H1 (cell line): ENCODE measurements around the gene ANKS1A. TPM values are rescaled to one million over a fixed set of nuclear protein-coding genes. Genes with fewer than 3 reads are reported as not detected.
"Not testable (repeated sequence)": the region's sequence is repeated elsewhere in the genome, so short reads cannot be mapped to it uniquely, and the experiment has no call there.

Experiments
- CTCF ChIA-PET: fragments of 300-600 bp; sonication (Branson Sonifier 250); formaldehyde crosslinking; loops from one replicate; lab custom pipeline; 2021; ENCODE audit not compliant: partially characterized antibody; lab: Charles Lee
- POLR2A ChIA-PET: fragments of 300-600 bp; sonication (Branson Sonifier 250); formaldehyde crosslinking; loops from one replicate; lab custom pipeline; 2021; ENCODE audit warnings: inconsistent platforms; ENCODE audit not compliant: partially characterized antibody; lab: Charles Lee
- DNase-seq, 2 experiments: peaks; one replicate each; pipeline versions ENCODE4 v3.0.0 to v3.0.0-alpha.2; 2010 to 2022; ENCODE audit warnings: low spot score in 2 of 2, low read depth in 1 of 2, mixed read lengths in 1 of 2
- FAIRE-seq: peaks from 2 replicates; lab custom pipeline; 2011; peaks lifted over from hg19 to GRCh38; lab: Jason Lieb, UNC
- H2AFZ ChIP-seq: 2 replicates; pipeline ENCODE4 v1.8.1; 2012; ENCODE audit warnings: low read length, inconsistent platforms
- H2AK5ac ChIP-seq: 2 replicates; pipeline ENCODE4 v1.6.1; 2013; ENCODE audit warnings: low read depth, low read length
- H2BK120ac ChIP-seq: replicated peaks from 2 replicates; pipeline ENCODE3; 2013; ENCODE audit warnings: low read depth, low read length, inconsistent platforms
- H2BK12ac ChIP-seq: 2 replicates; pipeline ENCODE4 v1.6.1; 2013; ENCODE audit warnings: low read depth, low read length
- H2BK15ac ChIP-seq: 2 replicates; pipeline ENCODE4 v1.6.1; 2013; ENCODE audit warnings: low read length
- H2BK20ac ChIP-seq: 2 replicates; pipeline ENCODE4 v1.6.1; 2013; ENCODE audit warnings: low read length
- H2BK5ac ChIP-seq: 2 replicates; pipeline ENCODE4 v1.6.1; 2013; ENCODE audit warnings: low read depth, low read length
- H3K14ac ChIP-seq: 2 replicates; pipeline ENCODE4 v1.6.1; 2013; ENCODE audit warnings: inconsistent platforms; ENCODE audit not compliant: insufficient read length
- H3K18ac ChIP-seq: 2 replicates; pipeline ENCODE4 v1.6.1; 2013; ENCODE audit warnings: low read length; ENCODE audit errors: extremely low read depth
- H3K23ac ChIP-seq: 2 replicates; pipeline ENCODE4 v1.6.1; 2013; ENCODE audit warnings: inconsistent platforms; ENCODE audit not compliant: insufficient read length
- H3K23me2 ChIP-seq: 2 replicates; pipeline ENCODE4 v1.6.1; 2013; ENCODE audit warnings: low read depth, low read length
- H3K27ac ChIP-seq: 2 replicates; pipeline ENCODE4 v1.6.1; 2011; ENCODE audit warnings: low read depth, low read length, inconsistent platforms
- H3K27me3 ChIP-seq, 4 experiments: replicated peaks in 1 of 4; 1 replicate in 1 of 4; 2 replicates in 3 of 4; pipeline versions ENCODE4 v1.6.1 to v1.8.1; 2011 to 2013; ENCODE audit warnings: low read length in 3 of 4, mild to moderate bottlenecking in 3 of 4, inconsistent platforms in 2 of 4, mixed read lengths in 2 of 4, moderate library complexity in 1 of 4; ENCODE audit not compliant: control insufficient read depth in 3 of 4, insufficient read depth in 3 of 4; ENCODE audit errors: extremely low read depth in 1 of 4
- H3K36me3 ChIP-seq, 4 experiments: 2 replicates each; pipeline versions ENCODE4 v1.6.1 to v1.8.1; 2011 to 2013; ENCODE audit warnings: mild to moderate bottlenecking in 4 of 4, low read length in 3 of 4, moderate library complexity in 2 of 4, control low read depth in 1 of 4, inconsistent platforms in 1 of 4; ENCODE audit not compliant: insufficient read depth in 4 of 4, control insufficient read depth in 2 of 4
- H3K4ac ChIP-seq: replicated peaks from 2 replicates; pipeline ENCODE3; 2013; ENCODE audit warnings: low read length, low read depth, mixed read lengths, inconsistent platforms; ENCODE audit not compliant: insufficient read length
- H3K4me1 ChIP-seq, 4 experiments: replicated peaks in 1 of 4; 1 replicate in 1 of 4; 2 replicates in 3 of 4; pipeline versions ENCODE4 v1.6.1 to v1.8.1; 2011 to 2013; ENCODE audit warnings: low read length in 3 of 4, inconsistent platforms in 2 of 4, mixed read lengths in 1 of 4; ENCODE audit not compliant: insufficient read depth in 4 of 4, control insufficient read depth in 3 of 4
- H3K4me2 ChIP-seq, 2 experiments: 2 replicates each; pipeline versions ENCODE4 v1.6.1 to v1.8.1; 2011 to 2013; ENCODE audit warnings: low read depth in 2 of 2, low read length in 2 of 2, control low read depth in 1 of 2, inconsistent platforms in 1 of 2, mild to moderate bottlenecking in 1 of 2; ENCODE audit not compliant: insufficient read depth in 1 of 2
- H3K4me3 ChIP-seq, 4 experiments: fragments of 200-600, 300-600 bp in 1 of 4; sonication (generic), shearing (Covaris generic), sonication (Bioruptor Twin) in 1 of 4; 2 replicates each; pipeline versions ENCODE4 v1.5.1 to v1.8.1; 2011 to 2016; ENCODE audit warnings: low read length in 4 of 4, low read depth in 3 of 4, control low read depth in 2 of 4, inconsistent platforms in 2 of 4, mild to moderate bottlenecking in 2 of 4, mixed read lengths in 1 of 4, moderate library complexity in 1 of 4; ENCODE audit not compliant: insufficient read depth in 2 of 4; ENCODE audit errors: extremely low read depth in 1 of 4
- H3K56ac ChIP-seq: replicated peaks from 2 replicates; pipeline ENCODE3; 2013; ENCODE audit warnings: low read depth, mild to moderate bottlenecking, mixed read lengths, low read length, inconsistent platforms; ENCODE audit not compliant: insufficient read length
- H3K79me1 ChIP-seq: 2 replicates; pipeline ENCODE4 v1.6.1; 2013; ENCODE audit warnings: low read depth, low read length, control low read depth
- H3K79me2 ChIP-seq, 2 experiments: 2 replicates each; pipeline versions ENCODE4 v1.6.1 to v1.8.1; 2012 to 2013; ENCODE audit warnings: low read length in 2 of 2, mild to moderate bottlenecking in 2 of 2, inconsistent platforms in 1 of 2; ENCODE audit not compliant: insufficient read depth in 2 of 2, control insufficient read depth in 1 of 2
- H3K9ac ChIP-seq, 4 experiments: replicated peaks in 1 of 4; 1 replicate in 1 of 4; 2 replicates in 3 of 4; pipeline versions ENCODE4 v1.6.1 to v1.8.1; 2011 to 2013; ENCODE audit warnings: low read depth in 3 of 4, low read length in 3 of 4, control low read depth in 2 of 4, mild to moderate bottlenecking in 2 of 4, moderate library complexity in 2 of 4, inconsistent platforms in 1 of 4; ENCODE audit errors: extremely low read depth in 1 of 4
- H3K9me3 ChIP-seq, 2 experiments: 2 replicates each; pipeline versions ENCODE4 v1.6.1 to v1.8.1; 2012 to 2013; ENCODE audit warnings: mild to moderate bottlenecking in 2 of 2, moderate library complexity in 2 of 2, control low read depth in 1 of 2, inconsistent platforms in 1 of 2, low read depth in 1 of 2, low read length in 1 of 2, mixed read lengths in 1 of 2; ENCODE audit not compliant: insufficient read depth in 2 of 2
- H4K20me1 ChIP-seq, 2 experiments: replicated peaks in 1 of 2; 2 replicates each; pipeline versions ENCODE3 to v1.8.1; 2011 to 2013; ENCODE audit warnings: inconsistent platforms in 2 of 2, low read length in 2 of 2, mild to moderate bottlenecking in 1 of 2; ENCODE audit not compliant: insufficient read depth in 2 of 2, control insufficient read depth in 1 of 2
- H4K5ac ChIP-seq: 2 replicates; pipeline ENCODE4 v1.6.1; 2013; ENCODE audit warnings: low read length, low read depth, mixed read lengths, inconsistent platforms; ENCODE audit not compliant: insufficient read length
- H4K8ac ChIP-seq: 2 replicates; pipeline ENCODE4 v1.8.0; 2013; ENCODE audit warnings: mild to moderate bottlenecking, moderate library complexity, low read length, inconsistent platforms; ENCODE audit not compliant: insufficient read depth; ENCODE audit errors: extremely low read depth
- H4K91ac ChIP-seq: replicated peaks from 2 replicates; pipeline ENCODE3; 2013; ENCODE audit warnings: low read length, mixed read lengths, inconsistent platforms; ENCODE audit not compliant: insufficient read length
- WGBS, 2 experiments: shearing (Covaris generic) in 1 of 2; methylation state at CpG; one replicate each; pipeline versions ENCODE4 v1.1.6 to v1.1.7; 2013 to 2015; ENCODE audit warnings: low lambda C conversion rate in 2 of 2, mixed read lengths in 2 of 2, inconsistent platforms in 1 of 2, low coverage in 1 of 2, missing lambda C conversion rate in 1 of 2; ENCODE audit not compliant: insufficient replicate concordance in 2 of 2, insufficient coverage in 1 of 2, insufficient read length in 1 of 2; ENCODE audit errors: extremely low coverage in 1 of 2, missing lambda C conversion rate in 1 of 2; 5-methylcytosine and 5-hydroxymethylcytosine counted together
- polyA plus RNA-seq, 7 experiments: library from polyadenylated mRNA; depleted of rRNA in 3 of 7; stranded (reverse) in 5 of 7; unstranded in 2 of 7; fragments of >200 nt in 5 of 7; fragments of 200-250 nt in 2 of 7; gene quantifications; 1 replicate in 5 of 7; 2 replicates in 1 of 7; 4 replicates in 1 of 7; pipeline versions ENCODE4 v1.2.1 to v1.2.3, GENCODE V29; 2011 to 2013; ENCODE audit warnings: missing spikeins in 2 of 7, mixed read lengths in 2 of 7
- total RNA-seq: library from RNA; stranded (reverse); fragmentation: NEBNext Ultra II Directional; extraction: Animal tissue kit (Norgen Biotek cat#: 25700); gene quantifications from 2 replicates; pipeline ENCODE4 v1.2.1, GENCODE V29; 2021

The ANKS1A gene
- total and polyA plus RNA-seq, 2 of the 8 experiments (the other 6 are each of a cell fraction or from before 2014, with no cell fraction given) = 9.8 to 30.9 TPM

DNA sequence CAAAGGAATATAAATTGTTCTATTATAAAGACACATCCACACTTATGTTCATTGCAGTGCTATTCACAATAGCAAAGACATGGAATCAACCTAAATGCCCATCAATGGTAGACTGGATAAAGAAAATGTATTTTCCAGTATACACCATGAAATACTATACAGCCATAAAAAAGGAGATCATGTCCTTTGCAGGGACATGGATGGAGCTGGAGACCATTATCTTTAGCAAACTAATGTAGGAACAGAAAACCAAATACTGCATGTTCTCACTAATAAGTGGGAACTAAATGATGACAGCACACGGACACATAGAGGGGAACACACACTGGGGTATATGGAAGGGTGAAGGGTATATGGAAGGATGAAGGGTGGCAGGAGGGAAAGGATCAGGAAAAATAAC lies 5.0 kb upstream of the ANKS1A start:
- H4K91ac ChIP-seq, H4K8ac ChIP-seq, H3K27ac ChIP-seq, H3K9ac ChIP-seq, H2BK120ac ChIP-seq, POLR2A ChIA-PET, H2BK20ac ChIP-seq, H3K14ac ChIP-seq, H2AFZ ChIP-seq, H3K4me1 ChIP-seq, DNase-seq, H2BK12ac ChIP-seq, H2AK5ac ChIP-seq, H3K4me3 ChIP-seq, H3K4me2 ChIP-seq, H3K56ac ChIP-seq, H3K9me3 ChIP-seq, H3K4ac ChIP-seq, H2BK15ac ChIP-seq, H3K79me1 ChIP-seq, H2BK5ac ChIP-seq, FAIRE-seq, H3K27me3 ChIP-seq, H3K18ac ChIP-seq, H3K23ac ChIP-seq, H4K20me1 ChIP-seq, H4K5ac ChIP-seq: not testable (repeated sequence)
- Histone ChIP-seq H3K23me2 (peaks cover 13% of the 10 kb centered on the region), H3K36me3 (peaks cover 5 to 26% (median 8%) of the 10 kb centered on the region in 4 experiments; a peak in 7 of 8 replicates), H3K79me2 (peaks cover 3 to 34% of the 10 kb centered on the region in 2 experiments; a peak in 3 of 4 replicates)
- 90% methylated on average over 1 of the region's 1 CpG; no CpG with 5 or more reads in 1 of the 2 experiments for WGBS, 2 experiments
- CTCF ChIA-PET = interaction anchor here (1.3 to 1.7 kb wide), 2 partner anchors 89 to 256 kb away, joined by 3 read pairs; no protein-coding TSS in a partner anchor
